Kidney epithelial cell (primary cell): Measurements from ENCODE around the gene IGF2BP1. TPM values are rescaled to one million over a fixed set of nuclear protein-coding genes. Genes with fewer than 3 reads are reported as not detected.

Experiments used
- DNase-seq: peaks from one replicate; pipeline ENCODE4 v3.0.0-alpha.2; 2010; ENCODE audit warnings: low read depth
- H3K27me3 ChIP-seq: 2 replicates; pipeline ENCODE4 v1.6.0; 2011; ENCODE audit warnings: low read length; ENCODE audit not compliant: control insufficient read depth, insufficient read depth
- H3K36me3 ChIP-seq: 2 replicates; pipeline ENCODE4 v1.5.1; 2011; ENCODE audit warnings: low read length; ENCODE audit not compliant: control insufficient read depth, insufficient read depth
- H3K4me3 ChIP-seq: 2 replicates; pipeline ENCODE4 v1.5.1; 2011; ENCODE audit warnings: low read depth, mild to moderate bottlenecking, control low read depth, low read length
- CTCF ChIP-seq: IDR thresholded peaks from 2 replicates; pipeline ENCODE4 v1.5.1; 2011; ENCODE audit warnings: mild to moderate bottlenecking, moderate library complexity, low read length, control low read depth, inconsistent platforms; ENCODE audit not compliant: insufficient read depth, poor library complexity, severe bottlenecking
- total RNA-seq: library from RNA; depleted of rRNA; stranded (reverse); fragments of >200 nt; gene quantifications from 2 replicates; pipeline ENCODE4 v1.2.3, GENCODE V29; 2015

IGF2BP1 gene
- total RNA-seq, 1 donor from 2014 or later: 10.2 TPM

- Histone ChIP-seq H3K27me3 (peaks cover 47% of the 10 kb centered on the region), H3K4me3 (peak overlapping the region; percentile 51), H3K36me3 (no peaks in the 10 kb centered on the region)
- no peak for DNase-seq
- no peak for TF ChIP-seq CTCF
These were observed 473 bp upstream of the IGF2BP1 start for GRCh38 chr17:48996722-48997102.

DNA sequence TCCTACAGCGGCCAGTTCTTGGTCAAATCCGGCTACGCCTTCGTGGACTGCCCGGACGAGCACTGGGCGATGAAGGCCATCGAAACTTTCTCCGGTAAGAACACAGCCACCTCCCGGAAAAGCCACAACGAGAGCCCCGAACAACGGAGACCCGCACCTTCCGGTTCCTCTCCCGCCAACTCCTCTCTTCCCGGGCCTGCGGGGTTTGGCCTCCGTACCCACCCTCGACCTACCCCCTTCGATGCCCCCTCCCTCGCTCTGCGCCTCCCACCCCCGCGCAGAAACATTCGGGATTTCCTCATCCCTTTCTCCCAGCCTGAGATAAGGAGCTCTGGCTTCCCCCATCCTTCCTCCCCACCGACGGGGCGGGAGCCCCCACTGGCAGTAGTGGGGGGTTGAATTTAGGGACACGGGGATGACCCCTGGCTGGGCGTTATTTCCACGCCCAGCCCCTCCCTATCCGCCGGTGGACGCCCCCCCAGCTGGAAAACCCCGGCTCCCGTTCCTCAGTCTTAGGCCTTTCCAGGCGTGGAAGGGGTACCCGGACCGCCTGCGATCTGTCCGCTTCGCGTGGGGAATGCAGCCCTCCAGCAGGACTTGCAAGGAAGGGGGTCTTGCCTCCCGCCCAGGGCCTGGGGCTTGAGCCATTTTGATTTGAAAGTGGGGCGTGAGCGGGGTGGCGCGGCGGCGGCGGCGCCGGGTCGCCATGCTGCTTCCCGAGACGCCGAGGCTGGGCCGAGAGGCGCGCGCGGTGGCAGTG is 822 bp downstream of the IGF2BP1 start:
- DNase-seq: no peak
- no peak for TF ChIP-seq CTCF
- Histone ChIP-seq H3K27me3 (peaks cover 44% of the 10 kb centered on the region), H3K4me3 (peak overlapping the region; percentile 51), H3K36me3 (no peaks in the 10 kb centered on the region)

DNA sequence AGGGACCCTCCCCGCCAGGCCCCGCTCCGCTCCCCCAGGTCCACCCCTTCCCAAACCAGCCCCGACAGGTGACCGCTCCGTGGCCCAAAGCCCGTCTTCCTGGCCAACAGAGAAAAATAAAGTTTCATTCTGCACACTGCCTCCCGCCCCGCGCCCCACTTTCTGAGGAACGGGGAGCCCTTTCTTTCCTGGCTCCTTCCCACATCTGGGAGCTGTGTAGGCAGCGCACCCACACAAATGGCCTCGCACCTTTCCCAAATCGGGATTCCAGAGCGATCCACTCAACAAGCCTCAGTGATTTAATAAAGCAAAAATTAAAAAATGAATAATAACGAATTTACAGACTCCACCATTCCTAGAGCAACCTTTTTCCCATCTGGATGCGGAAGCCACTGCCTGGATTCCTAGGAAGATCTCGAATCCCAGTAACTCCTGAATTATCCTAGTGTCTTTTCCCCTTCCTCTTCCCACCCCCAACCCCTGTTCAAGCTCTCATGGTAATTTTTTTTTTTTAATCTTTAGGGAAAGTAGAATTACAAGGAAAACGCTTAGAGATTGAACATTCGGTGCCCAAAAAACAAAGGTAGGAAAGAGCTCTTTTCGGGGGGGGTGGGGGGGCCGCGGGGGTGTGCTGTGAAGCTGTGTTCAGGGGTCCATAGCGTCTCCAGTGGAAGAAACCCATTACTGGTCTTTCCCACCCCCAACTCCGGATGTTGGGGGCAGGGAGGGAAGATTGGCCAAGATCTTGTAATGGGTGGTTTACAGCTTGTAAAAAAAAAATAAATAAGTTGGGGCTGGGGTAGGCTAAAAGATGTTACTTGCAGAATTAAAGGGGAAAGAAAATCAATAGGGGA is 1.6 kb downstream of the IGF2BP1 start:
- peak overlapping the region; percentile 51 for H3K4me3 ChIP-seq
- H3K27me3 ChIP-seq: peaks cover 46% of the 10 kb centered on the region
- H3K36me3 ChIP-seq: no peaks in the 10 kb centered on the region
- DNase-seq: no peak
- no peak for TF ChIP-seq CTCF

GRCh38 chr17:49000943-49001342 is 3.8 kb downstream of the IGF2BP1 start:
- peaks cover 43% of the 10 kb centered on the region for H3K27me3 ChIP-seq

GRCh38 chr17:49001671-49002070 is 4.5 kb downstream of the IGF2BP1 start:
- H3K27me3 ChIP-seq: peaks cover 39% of the 10 kb centered on the region
- no peak for DNase-seq
- no peak for TF ChIP-seq CTCF
- no peaks in the 10 kb centered on the region for H3K36me3 ChIP-seq
- no peak overlapping the region for H3K4me3 ChIP-seq

More at GRCh38 chr17:49000943-49001342, 3.8 kb downstream of the IGF2BP1 start:
- no peak for DNase-seq
- no peaks in the 10 kb centered on the region for H3K36me3 ChIP-seq
- H3K4me3 ChIP-seq: no peak overlapping the region
- no peak for TF ChIP-seq CTCF
